ENCODE results near the gene LRRC1. TPM values are rescaled to one million over a fixed set of nuclear protein-coding genes. Genes with fewer than 3 reads are reported as not detected.

The LRRC1 gene
- total and polyA plus RNA-seq, 2 of the 8 experiments (the other 6 are each of a cell fraction or from before 2014, with no cell fraction given), result 6.7 to 15.9 TPM

- TF ChIP-seq CHD7 (IDR thresholded peaks at IDR 0.05; ENCODE audit: insufficient replicate concordance, low read length), result no peak
- TF ChIP-seq RBBP5 (IDR thresholded peaks at IDR 0.05; ENCODE audit: borderline replicate concordance, low read depth, low read length), result no peak
- no peak for TF ChIP-seq ATF2 (IDR thresholded peaks at IDR 0.05; ENCODE audit: low read length)
- TF ChIP-seq CREB1 (IDR thresholded peaks at IDR 0.05), result no peak
- no peak for TF ChIP-seq GTF2F1 (IDR thresholded peaks at IDR 0.05; ENCODE audit: borderline replicate concordance, low read depth, low read length)
- TF ChIP-seq FOSL1 (IDR thresholded peaks at IDR 0.05; ENCODE audit: insufficient read depth, low read depth, low read length), result no peak
- TF ChIP-seq CHD1 (IDR thresholded peaks at IDR 0.05; ENCODE audit: low read depth, low read length), result no peak
- no peak for TF ChIP-seq KDM1A (IDR thresholded peaks at IDR 0.05; ENCODE audit: borderline replicate concordance, low read length)
- no peak for TF ChIP-seq CHD2 (IDR thresholded peaks at IDR 0.05; ENCODE audit: low read length)
Observed at GRCh38 chr6:53879608-53880007, 84.8 kb downstream of the LRRC1 start (continued).
